T-cell (primary cell): ENCODE measurements around the gene UBAP1. TPM values are rescaled to one million over a fixed set of nuclear protein-coding genes. Genes with fewer than 3 reads are reported as not detected.

ENCODE experiments used
- ATAC-seq, 4 experiments: fragments of 200-7000 bp in 3 of 4; fragments of 150-1000 bp in 1 of 4; cut with Tn5 transposase; replicated peaks in 1 of 4; 1 replicate in 3 of 4; 2 replicates in 1 of 4; pipeline ENCODE4 v1.10.0; 2021; ENCODE audit warnings: moderate library complexity in 3 of 4, mild to moderate bottlenecking in 2 of 4, moderate number of reproducible peaks in 1 of 4
- CTCF ChIA-PET, 2 donors: fragments of 300-600 bp; sonication (Branson Sonifier 250); formaldehyde crosslinking; loops; one replicate each; lab custom pipeline; 2022; ENCODE audit warnings: antibody characterized with exemption in 2 of 2; lab: Charles Lee
- POLR2A ChIA-PET, 2 donors: fragments of 300-600 bp; sonication (Branson Sonifier 250); formaldehyde crosslinking; loops; one replicate each; lab custom pipeline; 2022; ENCODE audit warnings: antibody characterized with exemption in 2 of 2; lab: Charles Lee
- DNase-seq, 35 experiments: peaks; one replicate each; pipeline versions ENCODE4 v3.0.0 to v3.0.0-alpha.2; 2013 to 2023
- H3K27ac ChIP-seq: one replicate; pipeline ENCODE4 v1.5.1; 2013; ENCODE audit warnings: low read length
- H3K27me3 ChIP-seq, 2 experiments: replicated peaks in 1 of 2; 1 replicate in 1 of 2; 2 replicates in 1 of 2; pipeline versions ENCODE4 v1.6.1 to v1.7.0; 2013; ENCODE audit warnings: low read length in 1 of 2, mixed read lengths in 1 of 2; ENCODE audit not compliant: control insufficient read depth in 2 of 2, insufficient read depth in 2 of 2; ENCODE audit errors: extremely low read depth in 1 of 2
- H3K36me3 ChIP-seq, 2 donors: 1 replicate in 1 of 2; 2 replicates in 1 of 2; pipeline versions ENCODE4 v1.6.1 to v1.7.0; 2013; ENCODE audit warnings: low read length in 1 of 2; ENCODE audit not compliant: control insufficient read depth in 2 of 2, insufficient read depth in 1 of 2; ENCODE audit errors: extremely low read depth in 1 of 2
- H3K4me1 ChIP-seq, 2 experiments: 1 replicate in 1 of 2; 2 replicates in 1 of 2; pipeline versions ENCODE4 v1.6.1 to v1.7.0; 2013; ENCODE audit warnings: low read length in 2 of 2, mixed read lengths in 1 of 2; ENCODE audit not compliant: insufficient read depth in 2 of 2, control insufficient read depth in 1 of 2; ENCODE audit errors: extremely low read depth in 1 of 2
- H3K4me3 ChIP-seq, 2 donors: 1 replicate in 1 of 2; 2 replicates in 1 of 2; pipeline versions ENCODE4 v1.5.1 to v1.7.0; 2013; ENCODE audit warnings: mild to moderate bottlenecking in 2 of 2, low read length in 1 of 2, moderate library complexity in 1 of 2; ENCODE audit not compliant: control insufficient read depth in 1 of 2; ENCODE audit errors: extremely low read depth in 1 of 2
- H3K9me3 ChIP-seq: 2 replicates; pipeline ENCODE4 v1.7.0; 2013
- H3K27ac Mint-ChIP-seq, 2 donors: one replicate each; pipeline ENCODE4 v1.8.0; 2020 to 2021; ENCODE audit warnings: mild to moderate bottlenecking in 2 of 2, mixed read lengths in 2 of 2
- H3K27me3 Mint-ChIP-seq, 2 donors: one replicate each; pipeline ENCODE4 v1.8.0; 2021 to 2022; ENCODE audit warnings: mixed read lengths in 2 of 2
- H3K36me3 Mint-ChIP-seq: one replicate; pipeline ENCODE4 v1.8.0; 2021; ENCODE audit warnings: mixed read lengths
- H3K4me1 Mint-ChIP-seq, 3 donors: one replicate each; pipeline ENCODE4 v1.8.0; 2020 to 2022; ENCODE audit warnings: mixed read lengths in 3 of 3, mild to moderate bottlenecking in 1 of 3
- H3K4me3 Mint-ChIP-seq, 3 donors: one replicate each; pipeline ENCODE4 v1.8.0; 2020 to 2022; ENCODE audit warnings: mild to moderate bottlenecking in 3 of 3, mixed read lengths in 3 of 3, moderate library complexity in 3 of 3
- H3K9me3 Mint-ChIP-seq, 3 donors: one replicate each; pipeline ENCODE4 v1.8.0; 2020 to 2022; ENCODE audit warnings: mixed read lengths in 3 of 3
- WGBS: methylation state at CpG from one replicate; pipeline ENCODE4 v1.1.5; 2013; ENCODE audit warnings: missing lambda C conversion rate; ENCODE audit not compliant: insufficient coverage; 5-methylcytosine and 5-hydroxymethylcytosine counted together
- total RNA-seq, 35 experiments: library from RNA in 6 of 35; stranded (reverse) in 6 of 35; fragments of 120-200 nt in 1 of 35; gene quantifications; one replicate each; pipeline versions ENCODE4 v1.2.1 to v1.2.4 and lab custom pipeline; 2013 to 2026

UBAP1 gene
- total RNA-seq, 5 donors from 2014 or later (not counting 1 experiment from before 2014, with no cell fraction given): 33.1 to 42.2 (median 35.5) TPM

DNA sequence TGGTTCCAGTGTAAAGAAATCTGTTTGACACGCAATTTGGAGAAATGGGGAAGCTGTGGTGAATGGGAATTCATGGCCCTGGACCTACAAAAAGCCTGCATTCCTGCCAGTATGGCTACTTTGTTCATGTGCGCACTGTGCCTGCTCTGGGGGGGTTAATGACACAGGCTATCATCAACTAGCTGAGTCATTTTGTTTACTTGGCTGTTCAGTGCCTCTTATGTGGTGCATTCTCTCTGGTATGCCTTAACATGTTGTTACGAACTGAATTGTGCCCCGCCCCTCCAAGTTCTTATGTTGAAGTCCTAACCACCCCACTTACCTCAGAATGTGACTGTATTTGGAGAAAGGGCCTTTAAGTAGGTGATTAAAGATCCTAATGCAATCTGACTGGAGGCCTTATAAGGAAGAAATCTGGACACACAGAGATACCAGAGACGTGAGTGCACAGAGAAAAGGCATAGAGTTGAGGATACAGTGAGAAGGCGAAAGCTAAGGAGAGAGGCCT is 20.4 kb upstream of the UBAP1 start:
- Mint-ChIP-seq H3K27me3 (no peaks in the 10 kb centered on the region), H3K36me3 (no peaks in the 10 kb centered on the region), H3K4me1 (no peaks in the 10 kb centered on the region), H3K4me3 (no peak overlapping the region), H3K9me3 (no peaks in the 10 kb centered on the region), H3K27ac (no peak overlapping the region)
- CTCF ChIA-PET: interaction anchor here in 1 of 2 donors (1.1 kb wide), 1 partner anchor 109 kb away, joined by 3 read pairs; no protein-coding TSS in a partner anchor
- POLR2A ChIA-PET: no interaction called here
- ATAC-seq (no peak), DNase-seq (no peak)
- H3K36me3 ChIP-seq: no peaks in the 10 kb centered on the region
- no peaks in the 10 kb centered on the region for H3K9me3 ChIP-seq
- H3K4me3 ChIP-seq: no peak overlapping the region
- H3K27ac ChIP-seq: no peak overlapping the region
- no peaks in the 10 kb centered on the region for H3K27me3 ChIP-seq
- H3K4me1 ChIP-seq: no peaks in the 10 kb centered on the region
- 100% methylated on average over 2 of the region's 6 CpGs for WGBS

DNA sequence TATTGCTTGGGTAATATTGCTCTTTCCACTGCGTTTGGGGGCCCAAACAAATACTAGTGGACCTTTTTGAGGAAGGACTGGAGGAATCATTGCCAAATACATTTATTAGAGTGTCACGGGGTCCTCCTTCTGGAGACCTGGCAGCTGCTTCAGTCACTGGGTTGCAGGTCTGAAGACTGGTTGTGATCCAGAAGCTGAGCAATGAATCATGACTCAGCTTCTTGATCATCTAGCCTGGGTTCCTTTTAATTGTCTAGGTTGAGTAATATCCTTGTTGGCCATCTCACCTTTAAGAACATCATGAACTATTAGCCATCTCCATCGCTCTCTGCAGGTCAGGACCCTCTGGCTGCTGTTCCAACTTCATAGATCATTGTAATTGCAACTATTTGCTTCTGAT is 15.4 kb upstream of the UBAP1 start:
- H3K36me3 ChIP-seq: no peaks in the 10 kb centered on the region
- H3K9me3 Mint-ChIP-seq: no peaks in the 10 kb centered on the region
- H3K27me3 Mint-ChIP-seq: no peaks in the 10 kb centered on the region
- no peaks in the 10 kb centered on the region for H3K9me3 ChIP-seq
- 57% methylated on average over 2 of the region's 3 CpGs for WGBS
- H3K27ac ChIP-seq: no peak overlapping the region
- H3K36me3 Mint-ChIP-seq: no peaks in the 10 kb centered on the region
- no peaks in the 10 kb centered on the region for H3K4me1 Mint-ChIP-seq
- H3K4me3 Mint-ChIP-seq: no peak overlapping the region
- ATAC-seq: no peak
- no peak for DNase-seq
- CTCF ChIA-PET: no interaction called here
- no peaks in the 10 kb centered on the region for H3K27me3 ChIP-seq
- H3K27ac Mint-ChIP-seq: no peak overlapping the region
- no peaks in the 10 kb centered on the region for H3K4me1 ChIP-seq
- POLR2A ChIA-PET: no interaction called here
- H3K4me3 ChIP-seq: no peak overlapping the region

DNA sequence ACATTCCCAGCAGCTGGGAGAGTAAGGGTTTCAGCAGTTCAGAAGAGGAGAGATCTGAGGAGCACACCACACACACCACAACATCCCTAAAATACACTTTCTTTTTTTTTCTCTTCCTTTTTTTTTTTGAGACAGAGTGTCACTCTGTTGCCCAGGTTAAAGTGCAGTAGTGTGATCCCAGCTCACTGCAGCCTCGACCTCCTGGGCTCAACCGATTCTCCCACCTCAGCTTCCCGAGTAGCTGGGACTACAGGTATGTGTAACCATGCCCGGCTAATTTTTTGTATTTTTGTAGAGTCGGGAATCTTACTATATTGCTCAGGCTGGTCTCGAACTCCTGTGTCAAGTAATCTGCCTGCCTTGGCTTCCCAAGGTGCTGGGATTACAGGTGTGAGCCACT is 9.7 kb upstream of the UBAP1 start:
- H3K9me3 ChIP-seq: no peaks in the 10 kb centered on the region
- 85% methylated on average over 4 of the region's 6 CpGs for WGBS
- no peaks in the 10 kb centered on the region for H3K27me3 Mint-ChIP-seq
- ATAC-seq: no peak
- ChIA-PET CTCF (no interaction called here), POLR2A (no interaction called here)
- no peaks in the 10 kb centered on the region for H3K36me3 Mint-ChIP-seq
- peak overlapping the region in 1 of 2 donors; percentile 28 for H3K27ac Mint-ChIP-seq
- no peaks in the 10 kb centered on the region for H3K36me3 ChIP-seq
- no peak overlapping the region for H3K4me3 Mint-ChIP-seq
- no peak for DNase-seq
- no peaks in the 10 kb centered on the region for H3K27me3 ChIP-seq
- H3K9me3 Mint-ChIP-seq: no peaks in the 10 kb centered on the region
- peaks cover 8 to 12% (median 10%) of the 10 kb centered on the region in 3 donors for H3K4me1 Mint-ChIP-seq
- H3K27ac ChIP-seq: no peak overlapping the region
- H3K4me3 ChIP-seq: no peak overlapping the region
- peaks cover 0 to 16% of the 10 kb centered on the region in 2 experiments for H3K4me1 ChIP-seq

DNA sequence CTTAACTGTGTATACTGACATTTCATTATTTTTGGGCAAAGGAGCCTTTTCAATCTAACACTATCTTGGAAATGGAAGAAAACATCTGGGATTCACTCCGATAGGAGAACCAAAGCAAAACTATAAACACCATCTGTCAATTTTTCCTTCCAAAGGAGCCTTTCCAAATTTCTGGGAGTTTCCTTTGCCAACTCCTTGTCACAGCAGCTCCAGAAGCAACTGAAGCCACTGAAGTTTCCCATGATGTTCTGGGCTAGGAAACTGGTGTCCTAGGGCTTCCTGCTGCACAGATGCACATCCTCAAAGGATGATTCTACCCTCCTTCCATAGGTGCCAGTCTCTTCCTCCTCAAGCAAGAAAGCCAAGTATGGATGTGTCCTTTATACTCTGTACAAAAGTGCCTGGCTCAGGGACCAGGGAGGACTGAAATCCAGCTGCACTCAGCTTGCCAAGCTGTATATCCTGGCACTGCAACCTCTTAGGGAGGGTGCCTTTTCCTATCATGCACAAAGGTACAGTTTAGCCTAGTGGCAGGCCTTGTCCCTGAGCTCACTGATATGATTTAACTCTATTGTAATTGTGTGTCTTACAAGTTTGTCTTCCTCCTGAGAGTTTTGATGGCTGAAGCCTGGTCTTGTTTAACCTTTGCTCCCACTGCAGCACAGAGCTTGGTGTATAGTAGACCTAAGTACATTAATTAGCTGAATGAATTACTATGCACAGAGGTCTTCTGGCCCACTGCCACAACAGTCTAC is 8.4 kb upstream of the UBAP1 start:
- Histone ChIP-seq H3K4me3 (no peak overlapping the region), H3K9me3 (no peaks in the 10 kb centered on the region), H3K27ac (no peak overlapping the region), H3K36me3 (no peaks in the 10 kb centered on the region), H3K4me1 (peaks cover 0 to 16% of the 10 kb centered on the region in 2 experiments), H3K27me3 (no peaks in the 10 kb centered on the region)
- Mint-ChIP-seq H3K27ac (peak overlapping the region in 1 of 2 donors; percentile 1), H3K4me1 (peaks cover 8 to 12% (median 10%) of the 10 kb centered on the region in 3 donors), H3K27me3 (no peaks in the 10 kb centered on the region), H3K36me3 (no peaks in the 10 kb centered on the region), H3K9me3 (no peaks in the 10 kb centered on the region), H3K4me3 (no peak overlapping the region)
- ChIA-PET POLR2A (interaction anchor here (0.6 kb wide), 2 partner anchors 121 to 1675 kb away, joined by 3 read pairs; no protein-coding TSS in a partner anchor), CTCF (interaction anchor here (0.5 to 0.8 kb wide), 6 partner anchors 8 to 500 kb away, joined by 3 to 5 read pairs (median 3); partner anchors contain the start of genes DCAF12 (in 1 of the 2) and UBAP1 (in 1 of the 2))
- DNase-seq (no peak), ATAC-seq (no peak)
- no CpG with 5 or more reads among the region's 1 CpG for WGBS

DNA sequence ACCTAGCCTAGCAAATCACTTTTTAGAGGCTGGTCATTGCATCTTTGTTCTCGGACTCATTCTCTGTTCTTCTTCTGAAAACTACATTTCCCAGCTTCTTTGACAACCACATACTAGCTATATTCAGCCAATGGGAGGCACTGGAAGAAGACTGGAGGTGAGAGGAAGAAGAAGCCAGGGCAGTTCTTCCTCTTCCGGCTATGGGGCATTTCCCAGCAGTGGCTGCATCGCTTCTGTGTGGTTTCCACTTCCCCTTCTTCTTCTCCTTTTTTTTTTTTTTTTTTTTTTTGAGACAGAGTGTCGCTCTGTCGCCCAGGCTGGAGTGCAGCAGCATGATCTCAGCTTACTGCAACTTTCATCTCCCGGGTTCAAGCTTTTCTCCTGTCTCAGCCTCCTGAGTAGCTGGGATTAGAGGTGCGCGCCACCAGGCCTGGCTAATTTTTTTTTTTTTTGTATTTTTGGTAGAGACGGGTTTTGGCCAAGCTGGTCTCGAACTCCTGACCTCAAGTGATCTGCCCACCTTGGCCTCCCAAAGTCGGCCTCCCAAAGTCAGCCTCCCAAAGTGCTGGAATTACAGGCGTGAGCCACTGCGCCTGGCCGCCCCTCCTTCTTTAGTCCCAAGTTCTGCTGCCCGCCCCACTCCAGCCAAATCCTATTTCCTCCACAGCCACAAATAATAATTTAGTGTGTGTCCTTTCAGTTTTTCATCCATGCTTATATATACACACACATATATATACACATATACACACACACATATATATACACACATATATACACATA is 6.9 kb upstream of the UBAP1 start:
- CTCF ChIA-PET: interaction anchor here in 1 of 2 donors (1.1 to 1.3 kb wide), 2 partner anchors 46 to 49 kb away, joined by 3 to 4 read pairs; no protein-coding TSS in a partner anchor
- no peaks in the 10 kb centered on the region for H3K36me3 Mint-ChIP-seq
- DNase-seq: peak in 33 of 35 experiments; percentile 18 to 75 (median 40)
- peak overlapping the region; percentile 46 to 57 (median 51) for H3K4me3 Mint-ChIP-seq
- no peaks in the 10 kb centered on the region for H3K9me3 Mint-ChIP-seq
- POLR2A ChIA-PET: interaction anchor here (0.7 kb wide), 2 partner anchors 24 to 122 kb away, joined by 8 to 13 read pairs; no protein-coding TSS in a partner anchor
- peaks cover 8 to 12% (median 10%) of the 10 kb centered on the region in 3 donors for H3K4me1 Mint-ChIP-seq
- no peaks in the 10 kb centered on the region for H3K36me3 ChIP-seq
- peak overlapping the region; percentile 34 to 84 for H3K27ac Mint-ChIP-seq
- peaks cover 0 to 16% of the 10 kb centered on the region in 2 experiments for H3K4me1 ChIP-seq
- H3K27me3 ChIP-seq: no peaks in the 10 kb centered on the region
- H3K27me3 Mint-ChIP-seq: no peaks in the 10 kb centered on the region
- no peak overlapping the region for H3K27ac ChIP-seq
- 25% methylated on average over 4 of the region's 15 CpGs for WGBS
- H3K9me3 ChIP-seq: no peaks in the 10 kb centered on the region
- no peak overlapping the region for H3K4me3 ChIP-seq
- ATAC-seq: peak; percentile 63 to 100 (median 93)

DNA sequence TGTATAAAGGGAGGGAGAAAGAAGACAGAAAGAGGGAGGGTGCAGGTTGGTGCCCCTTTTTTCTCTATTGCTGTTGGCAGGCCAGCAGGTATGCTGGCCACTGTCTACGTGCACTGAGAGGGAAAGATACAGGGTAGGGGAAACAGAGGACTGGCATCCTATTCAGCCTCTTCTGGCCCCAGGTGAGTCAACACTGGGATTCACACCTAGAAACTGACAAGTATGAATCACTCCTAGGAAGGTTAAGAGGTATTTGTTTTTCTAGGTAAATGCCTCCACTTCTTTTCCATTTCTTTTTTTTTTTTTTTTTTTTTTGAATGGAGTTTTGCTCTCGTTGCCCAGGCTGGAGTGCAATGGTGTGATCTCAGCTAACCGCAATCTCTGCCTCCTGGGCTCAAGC is 2.8 kb upstream of the UBAP1 start:
- ATAC-seq: no peak
- no peaks in the 10 kb centered on the region for H3K9me3 ChIP-seq
- Mint-ChIP-seq H3K27ac (no peak overlapping the region), H3K27me3 (no peaks in the 10 kb centered on the region), H3K36me3 (no peaks in the 10 kb centered on the region), H3K4me3 (no peak overlapping the region), H3K9me3 (no peaks in the 10 kb centered on the region), H3K4me1 (peaks cover 27 to 32% (median 29%) of the 10 kb centered on the region in 3 donors)
- no CpG with 5 or more reads among the region's 3 CpGs for WGBS
- no peaks in the 10 kb centered on the region for H3K36me3 ChIP-seq
- H3K27me3 ChIP-seq: no peaks in the 10 kb centered on the region
- no peak overlapping the region for H3K4me3 ChIP-seq
- CTCF ChIA-PET: no interaction called here
- POLR2A ChIA-PET: no interaction called here
- DNase-seq: no peak
- H3K27ac ChIP-seq: no peak overlapping the region
- peaks cover 2 to 35% of the 10 kb centered on the region in 2 experiments for H3K4me1 ChIP-seq
